Osteoblast (primary cell): Measurements from ENCODE around the gene NPTXR. TPM values are rescaled to one million over a fixed set of nuclear protein-coding genes. Genes with fewer than 3 reads are reported as not detected.

ENCODE experiments used
- DNase-seq: peaks from one replicate; pipeline ENCODE4 v3.0.0; 2011; ENCODE audit warnings: low spot score, mixed read lengths; ENCODE audit not compliant: insufficient read length; ENCODE audit errors: missing footprints
- H2AFZ ChIP-seq: 2 replicates; pipeline ENCODE4 v1.6.0; 2011; ENCODE audit warnings: mild to moderate bottlenecking, low read length
- H3K27ac ChIP-seq: 2 replicates; pipeline ENCODE4 v1.5.1; 2011; ENCODE audit warnings: mild to moderate bottlenecking, low read depth, low read length, moderate library complexity
- H3K27me3 ChIP-seq: 2 replicates; pipeline ENCODE4 v1.6.0; 2012; ENCODE audit warnings: mild to moderate bottlenecking, control low read depth, inconsistent platforms, low read length, moderate library complexity; ENCODE audit not compliant: insufficient read depth
- H3K36me3 ChIP-seq: 2 replicates; pipeline ENCODE4 v1.5.1; 2011; ENCODE audit warnings: mild to moderate bottlenecking, low read length, control low read depth, moderate library complexity; ENCODE audit not compliant: insufficient read depth
- H3K4me1 ChIP-seq: 2 replicates; pipeline ENCODE4 v1.5.1; 2011; ENCODE audit warnings: mild to moderate bottlenecking, low read length, control low read depth, moderate library complexity; ENCODE audit not compliant: insufficient read depth
- H3K4me2 ChIP-seq: 2 replicates; pipeline ENCODE4 v1.6.0; 2011; ENCODE audit warnings: mild to moderate bottlenecking, low read length; ENCODE audit not compliant: insufficient read depth
- H3K4me3 ChIP-seq: fragments of 200-600 bp; sonication (generic); 3 replicates; pipeline ENCODE4 v1.5.1; 2012; ENCODE audit warnings: mild to moderate bottlenecking, low read length, inconsistent platforms; ENCODE audit not compliant: insufficient read depth
- H3K79me2 ChIP-seq: 2 replicates; pipeline ENCODE4 v1.6.0; 2012; ENCODE audit warnings: mild to moderate bottlenecking, low read length, control low read depth, inconsistent platforms; ENCODE audit not compliant: insufficient read depth
- H3K9me3 ChIP-seq: 2 replicates; pipeline ENCODE4 v1.5.1; 2011; ENCODE audit warnings: low read depth, low read length, control low read depth
- H4K20me1 ChIP-seq: 2 replicates; pipeline ENCODE4 v1.6.0; 2012; ENCODE audit warnings: mild to moderate bottlenecking, low read length, control low read depth; ENCODE audit not compliant: insufficient read depth
- total RNA-seq: library from RNA; depleted of rRNA; stranded (reverse); fragments of >200 nt; gene quantifications from 2 replicates; pipeline ENCODE4 v1.2.3, GENCODE V29; 2012
- TF ChIP-seq, protein P1 (sequence below): IDR thresholded peaks from 2 replicates; pipeline ENCODE4 v1.5.1; 2011; ENCODE audit warnings: mild to moderate bottlenecking, low read depth, low read length, moderate library complexity; ENCODE audit errors: extremely low read depth

The NPTXR gene
- total RNA-seq, 1 donor = 0.72 TPM

- H3K4me3 ChIP-seq = no peak overlapping the region
- no peaks in the 10 kb centered on the region for H3K9me3 ChIP-seq
- TF ChIP-seq, protein P1, sequence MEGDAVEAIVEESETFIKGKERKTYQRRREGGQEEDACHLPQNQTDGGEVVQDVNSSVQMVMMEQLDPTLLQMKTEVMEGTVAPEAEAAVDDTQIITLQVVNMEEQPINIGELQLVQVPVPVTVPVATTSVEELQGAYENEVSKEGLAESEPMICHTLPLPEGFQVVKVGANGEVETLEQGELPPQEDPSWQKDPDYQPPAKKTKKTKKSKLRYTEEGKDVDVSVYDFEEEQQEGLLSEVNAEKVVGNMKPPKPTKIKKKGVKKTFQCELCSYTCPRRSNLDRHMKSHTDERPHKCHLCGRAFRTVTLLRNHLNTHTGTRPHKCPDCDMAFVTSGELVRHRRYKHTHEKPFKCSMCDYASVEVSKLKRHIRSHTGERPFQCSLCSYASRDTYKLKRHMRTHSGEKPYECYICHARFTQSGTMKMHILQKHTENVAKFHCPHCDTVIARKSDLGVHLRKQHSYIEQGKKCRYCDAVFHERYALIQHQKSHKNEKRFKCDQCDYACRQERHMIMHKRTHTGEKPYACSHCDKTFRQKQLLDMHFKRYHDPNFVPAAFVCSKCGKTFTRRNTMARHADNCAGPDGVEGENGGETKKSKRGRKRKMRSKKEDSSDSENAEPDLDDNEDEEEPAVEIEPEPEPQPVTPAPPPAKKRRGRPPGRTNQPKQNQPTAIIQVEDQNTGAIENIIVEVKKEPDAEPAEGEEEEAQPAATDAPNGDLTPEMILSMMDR = no peak
- no peak overlapping the region for H3K4me2 ChIP-seq
- peaks cover 7% of the 10 kb centered on the region for H3K4me1 ChIP-seq
- H3K27me3 ChIP-seq = no peaks in the 10 kb centered on the region
- no peak overlapping the region for H3K27ac ChIP-seq
- no peak for DNase-seq
- H3K79me2 ChIP-seq = no peaks in the 10 kb centered on the region
- H4K20me1 ChIP-seq = peaks cover 3% of the 10 kb centered on the region
- H2AFZ ChIP-seq = no peak overlapping the region
- H3K36me3 ChIP-seq = peaks cover 15% of the 10 kb centered on the region
These were observed 67.7 kb downstream of the NPTXR start for GRCh38 chr22:38776086-38776485.

- no peaks in the 10 kb centered on the region for H3K9me3 ChIP-seq
- H3K36me3 ChIP-seq = peaks cover 10% of the 10 kb centered on the region
- TF ChIP-seq, protein P1 = no peak
- H3K27me3 ChIP-seq = no peaks in the 10 kb centered on the region
- DNase-seq = no peak
- H3K4me2 ChIP-seq = no peak overlapping the region
- no peaks in the 10 kb centered on the region for H3K79me2 ChIP-seq
- H3K4me3 ChIP-seq = no peak overlapping the region
- H4K20me1 ChIP-seq = peaks cover 3% of the 10 kb centered on the region
- H3K27ac ChIP-seq = no peak overlapping the region
- peaks cover 7% of the 10 kb centered on the region for H3K4me1 ChIP-seq
- H2AFZ ChIP-seq = no peak overlapping the region
These were observed 68.2 kb downstream of the NPTXR start for GRCh38 chr22:38775656-38776055.

GRCh38 chr22:38774496-38775166 lies 69.2 kb downstream of the NPTXR start:
- H3K27me3 ChIP-seq = no peaks in the 10 kb centered on the region
- H3K4me2 ChIP-seq = no peak overlapping the region
- H3K9me3 ChIP-seq = no peaks in the 10 kb centered on the region
- H3K79me2 ChIP-seq = no peaks in the 10 kb centered on the region
- peaks cover 7% of the 10 kb centered on the region for H3K4me1 ChIP-seq
- TF ChIP-seq, protein P1 = no peak
- H3K36me3 ChIP-seq = peaks cover 4% of the 10 kb centered on the region
- no peak overlapping the region for H3K27ac ChIP-seq
- DNase-seq = no peak
- no peak overlapping the region for H2AFZ ChIP-seq
- peaks cover 3% of the 10 kb centered on the region for H4K20me1 ChIP-seq
- no peak overlapping the region for H3K4me3 ChIP-seq

DNA sequence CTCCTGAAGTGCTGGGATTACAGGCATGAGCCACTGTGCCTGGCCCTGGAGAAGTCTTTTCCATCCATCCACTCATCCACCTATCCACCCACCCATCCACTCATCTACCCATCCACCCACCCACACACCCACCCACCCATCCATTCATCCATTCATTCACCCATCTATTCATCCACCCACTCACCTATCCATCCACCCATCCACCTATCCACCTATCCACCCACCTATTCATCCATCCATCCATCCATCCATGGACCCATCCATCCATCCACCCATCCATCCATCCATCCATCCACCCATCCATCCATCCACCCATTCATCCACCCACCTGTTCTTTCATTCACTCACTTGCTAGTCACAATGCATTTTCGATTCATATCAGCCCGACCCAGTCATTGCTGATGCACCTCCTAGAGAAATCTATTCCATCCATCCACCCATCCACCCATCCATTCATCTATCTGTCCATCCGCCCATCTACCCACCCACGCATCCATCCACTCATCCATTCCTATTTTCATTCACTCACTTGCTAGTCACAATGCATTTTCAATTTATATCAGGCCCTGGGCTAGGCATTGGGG lies 70.4 kb downstream of the NPTXR start:
- H3K79me2 ChIP-seq = no peaks in the 10 kb centered on the region
- TF ChIP-seq, protein P1 = no peak
- H3K9me3 ChIP-seq = no peaks in the 10 kb centered on the region
- H3K4me3 ChIP-seq = no peak overlapping the region
- H3K4me2 ChIP-seq = no peak overlapping the region
- H3K27ac ChIP-seq = no peak overlapping the region
- peaks cover 7% of the 10 kb centered on the region for H3K4me1 ChIP-seq
- no peak overlapping the region for H2AFZ ChIP-seq
- H3K27me3 ChIP-seq = no peaks in the 10 kb centered on the region
- H3K36me3 ChIP-seq = no peaks in the 10 kb centered on the region
- peaks cover 3% of the 10 kb centered on the region for H4K20me1 ChIP-seq
- no peak for DNase-seq
